Measurements from ENCODE around the gene PTGR2. TPM values are rescaled to one million over a fixed set of nuclear protein-coding genes. Genes with fewer than 3 reads are reported as not detected.

Gene PTGR2
- total RNA-seq, 2 donors from 2014 or later, result 7.7 to 21.5 TPM

- Mint-ChIP-seq H3K9me3 (no peaks in the 10 kb centered on the region), H3K27ac (no peak overlapping the region), H3K27me3 (ENCODE audit: insufficient read depth) (no peaks in the 10 kb centered on the region), H3K4me1 (no peaks in the 10 kb centered on the region), H3K4me3 (no peak overlapping the region), H3K36me3 (ENCODE audit: low read depth) (peaks cover 56% of the 10 kb centered on the region)
- Histone ChIP-seq H3K9me3 (ENCODE audit: control insufficient read depth, low read length) (no peaks in the 10 kb centered on the region), H3K27me3 (ENCODE audit: control insufficient read depth, insufficient read depth, low read length, poor library complexity, severe bottlenecking) (no peaks in the 10 kb centered on the region), H3K4me1 (ENCODE audit: control insufficient read depth, insufficient read depth, low read length) (no peaks in the 10 kb centered on the region), H3K27ac (ENCODE audit: low read depth, low read length) (no peak overlapping the region), H3K9ac (ENCODE audit: extremely low read depth, low read length, poor library complexity, severe bottlenecking) (no peak overlapping the region), H3K36me3 (ENCODE audit: control insufficient read depth, insufficient read depth, low read length) (peaks cover 94% of the 10 kb centered on the region), H3K4me3 (ENCODE audit: low read length) (no peak overlapping the region)
- no peak for TF ChIP-seq CTCF (conservative IDR thresholded peaks at IDR 0.05)
- 87 to 100% methylated on average over 1 of the region's 1 CpG for WGBS, 2 experiments (ENCODE audit: insufficient coverage in 1 of 2, insufficient read length in 1 of 2)
- no peak for DNase-seq
Measured at GRCh38 chr14:73896521-73896920, 44.9 kb downstream of the PTGR2 start.

GRCh38 chr14:73903028-73903427, 51.4 kb downstream of the PTGR2 start:
- DNase-seq, result no peak
- Mint-ChIP-seq H3K9me3 (no peaks in the 10 kb centered on the region), H3K4me1 (no peaks in the 10 kb centered on the region), H3K27me3 (ENCODE audit: insufficient read depth) (no peaks in the 10 kb centered on the region), H3K4me3 (no peak overlapping the region), H3K27ac (no peak overlapping the region), H3K36me3 (ENCODE audit: low read depth) (peaks cover 56% of the 10 kb centered on the region)
- Histone ChIP-seq H3K36me3 (ENCODE audit: control insufficient read depth, insufficient read depth, low read length) (peaks cover 84% of the 10 kb centered on the region), H3K4me1 (ENCODE audit: control insufficient read depth, insufficient read depth, low read length) (no peaks in the 10 kb centered on the region), H3K9me3 (ENCODE audit: control insufficient read depth, low read length) (no peaks in the 10 kb centered on the region), H3K27me3 (ENCODE audit: control insufficient read depth, insufficient read depth, low read length, poor library complexity, severe bottlenecking) (no peaks in the 10 kb centered on the region), H3K9ac (ENCODE audit: extremely low read depth, low read length, poor library complexity, severe bottlenecking) (no peak overlapping the region), H3K4me3 (ENCODE audit: low read length) (no peak overlapping the region), H3K27ac (ENCODE audit: low read depth, low read length) (no peak overlapping the region)
- WGBS, 2 experiments (ENCODE audit: insufficient coverage in 1 of 2, insufficient read length in 1 of 2), result 77 to 80% methylated on average over 3 of the region's 3 CpGs
- TF ChIP-seq CTCF (conservative IDR thresholded peaks at IDR 0.05), result no peak

- Mint-ChIP-seq H3K27me3 (ENCODE audit: insufficient read depth) (no peaks in the 10 kb centered on the region), H3K9me3 (no peaks in the 10 kb centered on the region), H3K4me3 (no peak overlapping the region), H3K27ac (no peak overlapping the region), H3K4me1 (no peaks in the 10 kb centered on the region), H3K36me3 (ENCODE audit: low read depth) (peaks cover 72% of the 10 kb centered on the region)
- H3K36me3 ChIP-seq (ENCODE audit: control insufficient read depth, insufficient read depth, low read length), result peaks cover 84% of the 10 kb centered on the region
- WGBS, 2 experiments (ENCODE audit: insufficient coverage in 1 of 2, insufficient read length in 1 of 2), result 94% methylated on average over 1 of the region's 1 CpG; no CpG with 5 or more reads in 1 of the 2 experiments
- H3K27ac ChIP-seq (ENCODE audit: low read depth, low read length), result no peak overlapping the region
- DNase-seq, result no peak
- no peak overlapping the region for H3K4me3 ChIP-seq (ENCODE audit: low read length)
- no peaks in the 10 kb centered on the region for H3K4me1 ChIP-seq (ENCODE audit: control insufficient read depth, insufficient read depth, low read length)
- H3K9ac ChIP-seq (ENCODE audit: extremely low read depth, low read length, poor library complexity, severe bottlenecking), result no peak overlapping the region
- TF ChIP-seq CTCF (conservative IDR thresholded peaks at IDR 0.05), result no peak
- no peaks in the 10 kb centered on the region for H3K27me3 ChIP-seq (ENCODE audit: control insufficient read depth, insufficient read depth, low read length, poor library complexity, severe bottlenecking)
- H3K9me3 ChIP-seq (ENCODE audit: control insufficient read depth, low read length), result peaks cover 6% of the 10 kb centered on the region
Measured at GRCh38 chr14:73909681-73910080, 58.0 kb downstream of the PTGR2 start.

Data from endodermal cell (in vitro differentiated cells).